HG03097 (cell line): ENCODE results near the gene POLR2A.
"Not testable (repeated sequence)": the region's sequence is repeated elsewhere in the genome, so short reads cannot be mapped to it uniquely, and the experiment has no call there.

Experiments
- ATAC-seq: cut with Tn5 transposase; IDR thresholded peaks from one replicate; pipeline ENCODE4 v1.9.1; 2021; ENCODE audit not compliant: unreplicated experiment, low FRiP score

The POLR2A gene

DNA sequence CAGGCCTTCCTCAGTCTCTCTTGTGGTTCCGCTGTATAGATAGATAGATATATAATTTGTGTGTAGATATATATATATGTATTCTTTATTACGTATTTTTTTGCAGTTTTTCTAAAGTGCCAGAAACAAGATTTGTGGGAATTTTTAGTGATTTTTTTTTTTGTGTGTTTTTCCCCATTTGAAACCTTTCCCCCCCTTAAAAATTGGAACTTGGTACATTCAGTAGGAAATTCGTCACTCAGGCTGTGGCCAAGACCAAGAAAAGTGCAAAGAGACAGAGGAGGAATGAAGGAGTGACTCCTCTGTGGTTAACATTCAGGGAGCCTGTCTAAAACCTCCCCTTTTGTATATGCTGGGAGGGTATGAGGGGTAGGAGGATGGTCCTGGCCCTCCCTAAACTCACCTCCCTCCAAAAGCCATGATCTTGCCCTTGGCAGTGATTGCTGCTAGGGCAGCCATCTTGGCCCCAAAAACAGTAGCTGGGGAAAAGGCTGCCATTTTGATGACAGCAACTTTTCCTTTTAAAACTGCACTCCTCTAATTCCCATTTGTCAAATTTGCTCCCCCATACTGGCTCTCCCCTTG lies 24.1 kb upstream of the POLR2A start:
- no peak for ATAC-seq

- no peak for ATAC-seq
Measured at GRCh38 chr17:7460850-7461660, 23.1 kb upstream of the POLR2A start.

- ATAC-seq = no peak
Measured at GRCh38 chr17:7462474-7463371, 21.4 kb upstream of the POLR2A start.

DNA sequence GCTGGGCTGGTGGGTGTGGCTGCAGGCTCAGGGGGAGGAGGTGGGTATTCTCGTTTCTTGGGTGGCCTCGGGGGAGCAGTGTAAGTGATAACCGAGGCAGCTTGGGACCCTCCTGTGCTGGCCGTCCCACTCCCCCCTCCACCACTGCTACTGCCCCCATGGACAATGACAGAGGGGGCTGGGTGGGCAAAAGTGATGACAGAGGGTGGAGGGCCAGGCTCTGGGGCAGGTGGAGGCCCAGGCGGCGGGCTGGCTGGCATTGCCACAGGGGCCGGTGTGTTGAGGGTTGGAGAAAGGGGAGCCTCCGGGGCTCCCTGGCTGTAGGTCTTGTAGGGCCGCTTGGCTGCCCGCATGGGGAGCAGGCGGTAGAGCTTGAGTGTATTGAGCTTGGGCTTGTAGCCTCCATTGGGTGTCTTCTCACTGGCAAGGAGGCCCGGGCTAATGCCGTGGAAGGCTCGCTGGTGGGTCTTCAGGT lies 20.8 kb upstream of the POLR2A start:
- ATAC-seq = no peak

- ATAC-seq = no peak
Measured at GRCh38 chr17:7464081-7464480, 20.1 kb upstream of the POLR2A start.

DNA sequence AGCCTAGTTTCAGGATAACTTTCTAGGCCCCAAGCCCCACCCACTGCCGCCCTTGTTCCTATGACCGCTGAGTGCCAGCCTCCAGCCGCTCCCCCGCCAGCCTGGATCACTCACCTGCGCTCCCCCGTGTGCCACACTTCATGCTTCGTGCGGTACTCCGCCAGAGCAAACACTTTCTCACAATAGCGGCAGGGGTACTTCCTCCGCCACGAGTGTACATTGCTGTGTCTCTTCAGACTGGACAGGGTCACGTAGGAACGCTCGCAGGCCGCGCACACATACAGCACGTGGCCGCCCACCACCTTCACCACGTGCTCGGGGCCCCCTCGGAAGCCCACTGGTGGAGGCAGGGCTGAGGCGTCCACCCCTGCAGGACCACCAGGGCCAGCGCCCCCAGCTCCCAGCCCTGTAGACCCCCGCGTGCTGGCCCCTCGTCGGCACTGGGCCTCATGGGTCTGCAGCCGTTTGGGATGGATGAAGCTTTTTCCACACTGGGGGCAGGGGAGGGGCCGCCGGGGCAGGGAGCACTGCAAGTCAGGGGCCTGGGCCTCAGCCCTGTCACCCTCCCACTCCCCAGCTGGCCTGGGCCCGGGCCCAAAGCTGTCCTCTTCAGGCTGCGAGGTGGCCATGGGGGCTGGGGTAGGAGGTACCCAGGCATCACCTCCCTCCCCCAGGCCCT lies 18.4 kb upstream of the POLR2A start:
- ATAC-seq = no peak

DNA sequence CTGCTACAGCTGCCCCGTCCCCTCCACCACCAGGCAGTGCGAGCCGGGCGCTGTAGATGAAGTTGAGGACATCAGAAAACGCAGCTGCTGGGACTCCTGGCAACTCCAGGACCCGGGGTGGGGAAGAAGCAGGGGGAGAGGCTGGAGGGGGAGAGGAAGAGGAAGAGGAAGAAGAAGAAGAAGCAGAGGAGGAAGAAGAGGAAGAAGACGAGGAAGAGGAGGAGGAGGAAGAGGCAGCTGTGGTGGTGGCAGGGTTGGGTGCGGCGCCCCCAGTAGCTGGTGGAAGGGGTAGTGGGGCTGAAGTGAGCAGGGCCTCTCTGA lies 17.9 kb upstream of the POLR2A start:
- no peak for ATAC-seq

DNA sequence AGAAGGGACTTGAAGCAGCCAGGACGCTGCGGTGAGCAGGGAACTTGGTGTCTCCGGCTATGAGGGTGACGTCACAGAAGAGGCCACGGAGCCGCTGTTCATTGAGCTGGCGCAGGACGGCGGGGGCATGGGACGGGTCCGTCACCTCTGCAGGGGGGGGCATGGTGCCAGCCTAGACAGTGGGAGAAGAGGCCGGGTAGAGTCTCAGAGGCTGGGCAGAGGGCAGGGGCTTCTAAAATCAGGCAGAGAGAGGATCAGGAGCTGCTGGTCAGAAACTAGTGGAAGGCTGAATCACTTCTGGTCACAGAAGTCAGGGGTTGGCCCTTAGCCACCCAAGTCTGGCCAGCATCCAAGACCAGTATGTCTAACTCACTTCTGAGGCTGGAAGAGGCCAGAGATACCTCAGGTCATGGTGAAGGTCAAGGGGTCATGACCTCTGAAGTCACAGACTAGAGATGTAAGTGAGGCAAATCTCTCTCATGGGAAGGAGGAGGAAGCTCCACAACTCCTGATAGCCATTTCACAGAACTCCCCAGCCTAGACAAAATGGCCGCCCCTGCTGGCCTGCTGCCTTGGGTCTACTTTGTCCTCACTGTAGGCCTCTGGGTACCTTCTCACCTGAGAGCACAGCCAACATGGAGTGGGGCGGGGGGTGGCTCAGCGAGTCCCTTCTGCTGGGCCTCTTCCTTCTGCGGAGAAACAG lies 17.4 kb upstream of the POLR2A start:
- ATAC-seq = no peak

DNA sequence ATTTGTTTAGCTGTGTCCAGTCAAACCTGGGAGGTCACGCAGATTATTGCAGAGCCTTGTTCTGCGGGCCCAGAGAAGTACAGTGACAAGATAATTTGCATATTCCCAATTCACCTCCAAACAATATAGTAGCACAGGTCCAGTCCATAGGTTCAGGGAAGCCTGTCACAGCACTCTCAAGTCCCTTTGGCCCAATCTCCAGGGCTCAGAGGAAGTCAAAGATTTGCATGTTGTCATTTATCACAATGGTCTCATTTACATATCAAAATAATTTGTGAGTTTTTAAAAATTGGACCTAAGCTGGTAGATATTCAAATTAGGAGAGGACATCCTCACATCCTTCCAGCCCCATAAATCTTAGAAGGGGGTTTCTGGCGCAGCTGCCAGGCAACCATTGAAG lies 16.7 kb upstream of the POLR2A start:
- no peak for ATAC-seq

DNA sequence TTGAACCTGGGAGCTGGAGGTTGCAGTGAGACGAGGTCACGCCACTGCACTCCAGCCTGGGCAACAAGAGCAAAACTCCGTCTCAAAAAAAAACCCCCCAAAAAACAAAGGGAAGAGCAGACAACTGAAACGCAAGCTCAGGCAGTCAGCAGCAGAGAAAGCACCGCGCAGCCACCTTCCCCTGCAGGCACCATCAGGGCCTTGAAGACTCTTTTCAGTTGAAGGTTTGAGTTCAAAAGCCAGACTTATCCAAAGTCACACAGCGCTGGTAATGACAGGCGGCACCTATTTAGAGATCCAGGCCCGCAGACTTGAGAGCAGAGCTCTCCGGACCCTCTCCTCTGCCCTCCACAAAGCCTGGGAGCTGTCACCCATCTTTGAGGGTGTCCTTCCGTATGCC lies 15.9 kb upstream of the POLR2A start:
- no peak for ATAC-seq

DNA sequence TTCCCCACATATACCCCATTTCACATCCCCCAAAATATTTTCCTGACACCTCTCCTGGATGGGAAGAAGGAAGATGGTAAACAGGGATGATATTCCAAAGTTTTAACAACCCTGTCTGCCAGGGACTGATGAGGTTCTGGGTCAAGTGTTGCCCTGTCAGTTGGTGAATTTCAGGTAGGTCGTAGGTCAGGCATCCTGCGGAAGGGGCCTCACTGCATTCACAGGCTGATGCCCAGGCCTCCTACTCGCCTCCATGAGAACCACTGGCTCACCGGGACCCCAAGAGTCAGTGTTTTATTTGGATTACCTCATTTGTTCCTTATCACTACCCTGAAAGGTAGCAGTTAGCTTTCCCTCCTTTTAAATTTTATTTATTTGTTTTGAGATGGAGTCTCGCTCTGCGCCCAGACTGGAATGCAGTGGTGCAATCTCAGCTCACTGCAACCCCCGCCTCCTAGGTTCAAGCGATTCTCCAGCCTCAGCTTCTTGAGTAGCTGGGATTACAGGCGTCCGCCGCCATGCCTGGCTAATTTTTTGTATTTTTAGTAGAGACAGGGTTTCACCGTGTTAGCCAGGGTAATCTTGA lies 15.3 kb upstream of the POLR2A start:
- no peak for ATAC-seq

DNA sequence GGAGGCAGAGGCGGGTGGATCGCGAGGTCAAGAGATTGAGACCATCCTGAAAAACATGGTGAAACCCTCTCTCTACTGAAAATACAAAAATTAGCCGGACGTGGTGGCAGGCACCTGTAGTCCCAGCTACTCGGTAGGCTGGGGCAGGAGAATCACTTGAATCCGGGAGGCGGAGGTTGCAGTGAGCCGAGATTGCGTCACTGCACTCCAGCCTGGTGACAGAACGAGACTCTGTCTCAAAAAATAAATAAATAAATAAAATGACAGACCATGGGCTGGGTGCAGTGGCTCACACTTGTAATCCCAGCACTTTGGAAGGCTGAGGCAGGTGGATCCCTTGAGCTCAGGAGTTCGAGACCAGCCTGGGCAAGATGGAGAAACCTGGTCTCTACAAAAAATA lies 14.3 kb upstream of the POLR2A start:
- ATAC-seq = not testable (repeated sequence)

DNA sequence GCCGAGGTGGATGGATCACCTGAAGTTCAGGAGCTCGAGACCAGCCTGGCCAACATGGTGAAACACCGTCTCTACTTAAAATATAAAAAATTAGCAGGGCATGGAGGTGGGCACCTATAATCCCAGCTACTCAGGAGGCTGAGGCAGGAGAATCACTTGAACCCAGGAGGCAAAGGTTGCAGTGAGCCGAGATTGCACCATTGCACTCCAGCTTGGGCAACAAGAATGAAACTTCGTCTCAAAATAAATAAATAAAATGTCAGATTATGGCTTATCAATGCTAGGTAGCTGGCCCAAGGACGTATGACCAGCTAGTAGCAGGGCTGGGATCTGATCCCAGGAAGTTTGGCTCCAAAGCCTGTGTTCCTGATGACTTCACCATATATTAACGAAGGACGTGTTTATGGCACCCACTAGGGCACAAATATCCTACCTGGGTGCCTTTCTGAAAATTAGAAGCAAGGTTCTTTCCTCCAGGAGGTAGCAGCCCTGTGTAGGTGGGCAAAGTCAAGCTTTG lies 13.7 kb upstream of the POLR2A start:
- not testable (repeated sequence) for ATAC-seq

- no peak for ATAC-seq
Measured at GRCh38 chr17:7471729-7472128, 12.4 kb upstream of the POLR2A start.

DNA sequence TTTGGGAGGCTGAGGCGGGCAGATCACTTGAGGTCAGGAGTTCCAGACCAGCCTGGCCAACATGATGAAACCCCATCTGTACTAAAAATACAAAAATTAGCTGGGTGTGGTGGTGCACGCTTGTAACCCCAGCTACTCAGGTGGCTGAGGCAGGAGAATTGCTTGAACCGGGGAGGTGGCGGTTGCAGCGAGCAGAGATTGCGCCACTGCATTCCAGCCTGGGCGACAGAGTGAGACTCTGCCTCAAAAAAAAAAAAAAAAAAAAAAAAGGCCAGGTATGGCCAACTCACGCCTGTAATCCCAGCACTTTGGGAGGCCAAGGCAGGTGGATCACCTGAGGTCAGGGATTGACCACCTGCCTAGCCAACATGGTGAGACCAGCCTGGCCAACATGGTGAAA lies 9.4 kb upstream of the POLR2A start:
- not testable (repeated sequence) for ATAC-seq

DNA sequence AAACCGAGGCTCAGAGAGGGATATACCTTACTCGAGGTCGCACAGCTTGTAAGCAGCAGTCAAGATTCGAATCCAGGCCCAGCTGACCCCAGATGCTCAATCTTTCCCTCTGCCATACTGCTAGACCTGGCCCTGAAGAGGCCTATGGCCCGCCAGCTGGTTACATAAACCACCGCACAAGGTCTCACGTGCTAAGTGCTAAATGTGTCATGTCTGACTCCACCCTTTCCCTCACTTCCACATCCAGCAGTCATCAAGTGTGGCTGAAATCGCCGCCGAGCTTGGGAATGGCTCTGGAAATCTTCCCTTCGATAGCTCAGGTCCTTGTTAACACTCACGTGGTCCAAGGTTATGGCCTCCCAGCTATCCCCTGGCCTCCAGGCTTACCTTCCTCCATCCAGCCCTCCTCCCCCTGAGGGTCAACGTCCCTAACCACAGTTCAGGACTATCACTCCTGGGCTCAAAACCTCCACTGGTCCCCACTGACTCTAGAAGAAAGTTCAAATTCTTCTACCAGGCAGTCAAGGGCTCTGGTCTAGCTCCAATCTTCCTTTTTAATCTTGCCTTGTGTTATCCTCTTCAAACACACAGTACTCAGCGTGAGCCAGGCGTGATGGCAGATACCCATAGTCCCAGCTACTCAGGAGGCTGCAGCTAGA lies 8.3 kb upstream of the POLR2A start:
- no peak for ATAC-seq

DNA sequence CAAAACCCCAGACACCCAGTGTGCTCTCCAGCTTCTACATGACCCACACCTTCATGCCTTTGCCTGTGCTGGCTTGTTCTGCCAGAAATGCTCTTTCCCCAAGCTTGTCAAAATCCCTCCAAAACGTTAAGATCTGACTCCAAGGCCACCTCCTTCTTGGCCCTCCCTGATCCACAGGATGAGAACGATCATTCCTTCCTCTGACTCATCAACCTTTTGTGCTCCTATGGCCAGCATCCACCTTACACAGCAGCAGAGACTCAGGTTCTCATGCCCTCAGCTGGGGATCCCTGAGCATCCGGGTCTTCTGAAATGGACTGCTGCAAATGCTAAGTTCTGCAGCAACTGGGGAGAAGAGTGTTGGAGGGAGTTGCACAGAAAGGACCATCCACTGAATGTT lies 7.7 kb upstream of the POLR2A start:
- ATAC-seq = no peak

DNA sequence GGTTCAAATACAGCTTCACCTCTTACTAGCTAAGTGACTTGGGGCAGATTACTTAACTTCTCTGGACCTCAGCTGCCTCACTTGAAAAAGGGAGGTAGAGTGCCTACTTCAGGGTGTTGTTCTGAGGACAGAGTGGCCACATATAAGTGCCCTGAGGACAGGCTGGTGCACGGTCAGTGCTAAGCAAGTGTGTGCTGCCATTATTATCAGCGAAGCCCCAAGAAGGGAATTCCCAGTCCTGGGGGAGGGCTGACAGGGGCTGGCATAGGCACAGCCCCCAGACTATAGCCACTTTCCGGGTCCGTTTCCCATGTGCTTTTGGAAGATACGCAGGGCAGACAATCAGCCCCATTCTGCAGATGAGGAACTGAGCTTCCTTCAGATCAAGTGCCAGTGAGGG lies 7.2 kb upstream of the POLR2A start:
- ATAC-seq = no peak
